Tibial artery (tissue), 4 donors: ENCODE measurements around the gene ERP27.

ENCODE experiments used
- DNase-seq, 2 donors: peaks; one replicate each; pipeline ENCODE4 v3.0.0-alpha.2; 2019
- H3K27ac ChIP-seq, 2 donors: fragments of 200-600 bp; sonication (generic) in 1 of 2; 1 replicate in 1 of 2; 2 replicates in 1 of 2; pipeline ENCODE4 v1.5.1; 2018 to 2019; ENCODE audit warnings: mild to moderate bottlenecking in 1 of 2
- H3K27me3 ChIP-seq, 2 donors: fragments of 200-600 bp; sonication (generic) in 1 of 2; one replicate each; pipeline versions ENCODE4 v1.5.1 to v1.6.0; 2016 to 2019
- H3K36me3 ChIP-seq, 3 donors: fragments of 200-600 bp; sonication (generic) in 2 of 3; one replicate each; pipeline ENCODE4 v1.5.1; 2016 to 2019; ENCODE audit warnings: mild to moderate bottlenecking in 2 of 3
- H3K4me1 ChIP-seq, 4 donors: fragments of 200-600 bp; sonication (generic) in 2 of 4; 1 replicate in 3 of 4; 2 replicates in 1 of 4; pipeline ENCODE4 v1.5.1; 2016 to 2019
- H3K4me3 ChIP-seq, 2 donors: fragments of 200-600 bp; sonication (generic) in 1 of 2; 1 replicate in 1 of 2; 2 replicates in 1 of 2; pipeline ENCODE4 v1.5.1; 2018 to 2019; ENCODE audit warnings: mild to moderate bottlenecking in 2 of 2
- H3K9me3 ChIP-seq, 3 donors: fragments of 200-600 bp; sonication (generic) in 1 of 3; one replicate each; pipeline ENCODE4 v1.5.1; 2016 to 2019
- CTCF ChIP-seq, 2 experiments: fragments of 200-600 bp in 1 of 2; fragments of 450-650 bp in 1 of 2; IDR thresholded peaks; one replicate each; pipeline ENCODE4 v1.5.1; 2017 to 2019; ENCODE audit warnings: antibody characterized with exemption in 2 of 2, mild to moderate bottlenecking in 1 of 2, moderate library complexity in 1 of 2
- intact Hi-C: fragments of 100-400 bp; cut with DNase I; formaldehyde crosslinking; loops from one replicate; pipeline ENCODE4 v1.15.0; 2023; ENCODE audit warnings: low total_unique reads

ERP27 gene

GRCh38 chr12:14924541-14924940 is 13.8 kb downstream of the ERP27 start:
- TF ChIP-seq CTCF (IDR thresholded peaks at IDR 0.05), result no peak
- H3K27me3 ChIP-seq, result no peaks in the 10 kb centered on the region
- H3K4me3 ChIP-seq, result no peak overlapping the region
- intact Hi-C loops, result no loop called here
- no peaks in the 10 kb centered on the region for H3K36me3 ChIP-seq
- H3K4me1 ChIP-seq, result peaks cover 0 to 13% (median 6%) of the 10 kb centered on the region in 4 donors
- no peak overlapping the region for H3K27ac ChIP-seq
- no peaks in the 10 kb centered on the region for H3K9me3 ChIP-seq
- no peak for DNase-seq

- intact Hi-C loops, result no loop called here
- no peaks in the 10 kb centered on the region for H3K27me3 ChIP-seq
- TF ChIP-seq CTCF (IDR thresholded peaks at IDR 0.05), result no peak
- no peak overlapping the region for H3K4me3 ChIP-seq
- no peaks in the 10 kb centered on the region for H3K9me3 ChIP-seq
- no peak overlapping the region for H3K27ac ChIP-seq
- no peaks in the 10 kb centered on the region for H3K36me3 ChIP-seq
- no peak for DNase-seq
- H3K4me1 ChIP-seq, result peaks cover 0 to 8% (median 3%) of the 10 kb centered on the region in 4 donors
Measured at GRCh38 chr12:14923944-14924343, 14.4 kb downstream of the ERP27 start.

GRCh38 chr12:14921218-14921617 is 17.1 kb downstream of the ERP27 start:
- Histone ChIP-seq H3K27me3 (no peaks in the 10 kb centered on the region), H3K9me3 (no peaks in the 10 kb centered on the region), H3K27ac (no peak overlapping the region), H3K4me3 (no peak overlapping the region), H3K36me3 (no peaks in the 10 kb centered on the region), H3K4me1 (no peaks in the 10 kb centered on the region)
- no peak for TF ChIP-seq CTCF (IDR thresholded peaks at IDR 0.05)
- no peak for DNase-seq
- intact Hi-C loops, result no loop called here

- Histone ChIP-seq H3K4me3 (no peak overlapping the region), H3K4me1 (no peaks in the 10 kb centered on the region), H3K27ac (no peak overlapping the region), H3K36me3 (no peaks in the 10 kb centered on the region), H3K27me3 (no peaks in the 10 kb centered on the region), H3K9me3 (no peaks in the 10 kb centered on the region)
- intact Hi-C loops, result no loop called here
- no peak for DNase-seq
- no peak for TF ChIP-seq CTCF (IDR thresholded peaks at IDR 0.05)
Measured at GRCh38 chr12:14920475-14921126, 17.7 kb downstream of the ERP27 start.

GRCh38 chr12:14919455-14919854 is 18.9 kb downstream of the ERP27 start:
- TF ChIP-seq CTCF (IDR thresholded peaks at IDR 0.05), result no peak
- no peaks in the 10 kb centered on the region for H3K4me1 ChIP-seq
- H3K27ac ChIP-seq, result no peak overlapping the region
- no peak overlapping the region for H3K4me3 ChIP-seq
- no peaks in the 10 kb centered on the region for H3K27me3 ChIP-seq
- intact Hi-C loops, result no loop called here
- no peak for DNase-seq
- H3K9me3 ChIP-seq, result no peaks in the 10 kb centered on the region
- H3K36me3 ChIP-seq, result no peaks in the 10 kb centered on the region

- Histone ChIP-seq H3K4me1 (no peaks in the 10 kb centered on the region), H3K27me3 (no peaks in the 10 kb centered on the region), H3K36me3 (no peaks in the 10 kb centered on the region), H3K27ac (no peak overlapping the region), H3K9me3 (no peaks in the 10 kb centered on the region), H3K4me3 (no peak overlapping the region)
- intact Hi-C loops, result no loop called here
- no peak for DNase-seq
- no peak for TF ChIP-seq CTCF (IDR thresholded peaks at IDR 0.05)
Measured at GRCh38 chr12:14915736-14916135, 22.6 kb downstream of the ERP27 start.
